PC-9 (cell line): ENCODE data around the gene CROT.

Experiments
- CTCF ChIP-seq: fragments of 200-600 bp; sonication (generic); conservative IDR thresholded peaks from 2 replicates; pipeline ENCODE4 v1.6.1; 2017; ENCODE audit warnings: mixed run types, antibody characterized with exemption, mild to moderate bottlenecking, moderate library complexity
- EZH2 ChIP-seq: fragments of 200-600 bp; sonication (generic); IDR thresholded peaks from 2 replicates; pipeline ENCODE4 v1.8.0; 2017; ENCODE audit warnings: antibody characterized with exemption, low read depth

GRCh38 chr7:87328281-87328680 lies 17.2 kb upstream of the CROT start:
- TF ChIP-seq CTCF (no peak), EZH2 (no peak)
